Neural crest cell (in vitro differentiated cells): ENCODE results near the gene S1PR3. TPM values are rescaled to one million over a fixed set of nuclear protein-coding genes. Genes with fewer than 3 reads are reported as not detected.

Experiments
- DNase-seq: peaks from one replicate; pipeline ENCODE4 v3.0.0; 2021; ENCODE audit warnings: low read depth, mixed read lengths, low spot score
- H3K27ac Mint-ChIP-seq: one replicate; pipeline ENCODE4 v1.8.0; 2021; ENCODE audit warnings: mild to moderate bottlenecking, mixed read lengths; ENCODE audit not compliant: unreplicated experiment
- H3K27me3 Mint-ChIP-seq: 2 replicates; pipeline ENCODE4 v1.8.0; 2021; ENCODE audit warnings: low read depth, mild to moderate bottlenecking, mixed read lengths
- H3K36me3 Mint-ChIP-seq: 2 replicates; pipeline ENCODE4 v1.8.0; 2021; ENCODE audit warnings: low read depth, mild to moderate bottlenecking, mixed read lengths
- H3K4me1 Mint-ChIP-seq: 2 replicates; pipeline ENCODE4 v1.8.0; 2021; ENCODE audit warnings: mixed read lengths
- H3K4me3 Mint-ChIP-seq: one replicate; pipeline ENCODE4 v1.8.0; 2021; ENCODE audit warnings: mild to moderate bottlenecking, mixed read lengths
- H3K9me3 Mint-ChIP-seq: 2 replicates; pipeline ENCODE4 v1.8.0; 2021; ENCODE audit warnings: mixed read lengths
- CTCF ChIP-seq: fragments of 200-600 bp; sonication (generic); conservative IDR thresholded peaks from 2 replicates; pipeline ENCODE4 v1.5.0; 2021; ENCODE audit warnings: antibody characterized with exemption, mild to moderate bottlenecking
- total RNA-seq: library from RNA; stranded (reverse); gene quantifications from 2 replicates; pipeline ENCODE4 v1.2.1, GENCODE V29; 2021

S1PR3 gene
- total RNA-seq, 1 donor from 2014 or later, result 7.9 TPM

GRCh38 chr9:88976890-88977257 is 14.4 kb upstream of the S1PR3 start:
- no peak overlapping the region for H3K4me3 Mint-ChIP-seq
- H3K36me3 Mint-ChIP-seq, result no peaks in the 10 kb centered on the region
- H3K27ac Mint-ChIP-seq, result no peak overlapping the region
- no peak for TF ChIP-seq CTCF
- H3K9me3 Mint-ChIP-seq, result peaks cover 8% of the 10 kb centered on the region
- no peaks in the 10 kb centered on the region for H3K4me1 Mint-ChIP-seq
- DNase-seq, result no peak
- peaks cover 14% of the 10 kb centered on the region for H3K27me3 Mint-ChIP-seq

GRCh38 chr9:88978034-88978433 is 13.2 kb upstream of the S1PR3 start:
- no peak for TF ChIP-seq CTCF
- no peak for DNase-seq
- H3K27ac Mint-ChIP-seq, result no peak overlapping the region
- no peaks in the 10 kb centered on the region for H3K36me3 Mint-ChIP-seq
- peaks cover 10% of the 10 kb centered on the region for H3K27me3 Mint-ChIP-seq
- H3K9me3 Mint-ChIP-seq, result peaks cover 10% of the 10 kb centered on the region
- H3K4me3 Mint-ChIP-seq, result no peak overlapping the region
- H3K4me1 Mint-ChIP-seq, result no peaks in the 10 kb centered on the region

- H3K4me3 Mint-ChIP-seq, result no peak overlapping the region
- peaks cover 16% of the 10 kb centered on the region for H3K27me3 Mint-ChIP-seq
- H3K36me3 Mint-ChIP-seq, result peaks cover 3% of the 10 kb centered on the region
These were observed 12.2 kb upstream of the S1PR3 start for GRCh38 chr9:88979021-88979420.

GRCh38 chr9:88979791-88980190 is 11.5 kb upstream of the S1PR3 start:
- DNase-seq, result no peak

More at GRCh38 chr9:88979021-88979420, 12.2 kb upstream of the S1PR3 start:
- Mint-ChIP-seq H3K4me1 (no peaks in the 10 kb centered on the region), H3K9me3 (peaks cover 10% of the 10 kb centered on the region), H3K27ac (no peak overlapping the region)
- no peak for TF ChIP-seq CTCF
- no peak for DNase-seq

GRCh38 chr9:88980740-88981203 is 10.5 kb upstream of the S1PR3 start:
- Mint-ChIP-seq H3K9me3 (peaks cover 10% of the 10 kb centered on the region), H3K4me3 (no peak overlapping the region), H3K27me3 (peaks cover 33% of the 10 kb centered on the region), H3K4me1 (no peaks in the 10 kb centered on the region), H3K27ac (no peak overlapping the region), H3K36me3 (peaks cover 3% of the 10 kb centered on the region)
- TF ChIP-seq CTCF, result no peak
- no peak for DNase-seq

More at GRCh38 chr9:88979791-88980190, 11.5 kb upstream of the S1PR3 start:
- no peak for TF ChIP-seq CTCF
- Mint-ChIP-seq H3K4me3 (no peak overlapping the region), H3K4me1 (no peaks in the 10 kb centered on the region), H3K36me3 (peaks cover 3% of the 10 kb centered on the region), H3K9me3 (peaks cover 10% of the 10 kb centered on the region), H3K27ac (no peak overlapping the region), H3K27me3 (peaks cover 23% of the 10 kb centered on the region)
